HG03575 (cell line): ENCODE results near the gene ADAT2.

Source experiments
- ATAC-seq: cut with Tn5 transposase; IDR thresholded peaks from one replicate; pipeline ENCODE4 v1.9.1; 2021; ENCODE audit not compliant: unreplicated experiment, insufficient number of reproducible peaks, low FRiP score; ENCODE audit errors: extremely low read depth

The ADAT2 gene

DNA sequence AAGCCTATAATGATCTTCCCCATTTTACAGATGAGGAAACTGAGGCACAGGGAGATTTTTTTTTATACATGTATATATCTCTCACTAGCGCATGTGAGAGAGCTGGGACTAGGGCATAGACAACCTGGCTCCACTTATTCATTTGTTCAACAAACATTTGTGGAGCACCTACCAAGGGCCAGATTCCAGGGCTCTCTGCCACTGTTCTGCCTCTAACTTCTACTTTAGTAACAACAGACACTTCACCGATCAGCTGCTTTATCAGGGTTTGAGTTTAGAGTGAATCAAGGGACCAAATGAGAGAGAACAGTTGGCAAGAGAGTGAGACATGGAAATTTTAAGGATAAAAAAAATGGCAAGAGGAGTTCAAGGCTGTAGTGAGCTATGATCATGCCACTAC lies 7.4 kb downstream of the ADAT2 start:
- no peak for ATAC-seq

DNA sequence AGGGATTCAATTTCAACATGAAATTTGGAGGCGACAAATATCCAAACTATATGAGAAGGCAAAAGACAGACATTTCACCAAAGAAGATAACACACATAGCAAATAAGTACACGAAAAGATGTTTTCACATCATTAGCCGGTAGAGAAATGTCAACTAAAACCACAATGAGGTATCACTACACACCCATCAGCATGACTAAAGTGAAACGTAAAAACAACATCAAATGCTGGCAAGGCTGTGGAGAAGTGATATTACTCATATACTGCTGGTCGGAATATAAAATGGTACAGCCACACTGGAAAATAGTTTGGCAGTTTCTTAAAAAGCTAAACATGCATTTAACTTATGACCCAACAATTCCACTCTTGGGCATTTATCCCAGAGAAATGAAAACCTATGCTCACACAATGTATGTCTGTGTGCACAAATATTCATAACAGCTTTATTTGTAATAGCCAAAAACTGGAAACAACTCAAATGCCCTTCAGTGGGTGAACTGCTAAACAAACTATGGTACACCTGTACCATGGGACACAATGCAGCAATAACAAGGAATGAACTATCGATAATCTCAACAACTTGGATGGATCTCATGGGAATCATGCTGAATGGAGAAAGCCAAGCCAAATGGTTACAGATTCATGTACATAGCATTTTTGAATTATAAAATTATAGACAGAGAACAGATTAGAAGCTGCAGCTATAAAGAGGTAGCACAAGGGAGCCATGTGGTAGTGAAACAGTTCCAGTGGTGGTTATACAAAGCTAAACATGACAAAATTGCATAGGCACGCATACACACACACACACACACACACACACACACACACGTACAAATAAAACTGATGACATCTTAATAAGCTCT lies 8.6 kb downstream of the ADAT2 start:
- no peak for ATAC-seq

GRCh38 chr6:143441010-143441409 lies 9.5 kb downstream of the ADAT2 start:
- no peak for ATAC-seq

GRCh38 chr6:143432588-143432987 lies 17.9 kb downstream of the ADAT2 start:
- ATAC-seq: no peak

GRCh38 chr6:143431226-143431625 lies 19.3 kb downstream of the ADAT2 start:
- no peak for ATAC-seq

DNA sequence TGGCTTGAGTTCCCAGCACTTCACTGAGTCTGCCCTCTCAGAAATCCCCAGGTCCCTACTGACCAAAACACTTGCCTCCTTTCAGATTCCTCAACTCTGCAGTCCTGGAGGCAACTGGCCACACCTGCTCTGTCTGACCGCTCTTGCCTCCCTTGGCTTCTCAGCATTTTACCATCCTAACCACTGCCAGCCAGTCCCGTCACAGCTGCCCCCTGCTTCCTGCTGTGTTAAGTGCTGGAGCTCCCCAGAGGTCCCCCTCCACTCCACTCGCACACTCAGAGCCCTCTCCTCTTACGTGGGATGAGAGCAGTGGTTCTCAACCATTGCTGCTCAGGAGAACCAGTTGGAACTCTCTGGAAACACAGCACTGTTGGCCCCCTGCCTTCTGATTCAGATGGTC lies 20.5 kb downstream of the ADAT2 start:
- no peak for ATAC-seq

- peak; percentile 90 for ATAC-seq
These were observed 23.2 kb downstream of the ADAT2 start for GRCh38 chr6:143427109-143427817.

DNA sequence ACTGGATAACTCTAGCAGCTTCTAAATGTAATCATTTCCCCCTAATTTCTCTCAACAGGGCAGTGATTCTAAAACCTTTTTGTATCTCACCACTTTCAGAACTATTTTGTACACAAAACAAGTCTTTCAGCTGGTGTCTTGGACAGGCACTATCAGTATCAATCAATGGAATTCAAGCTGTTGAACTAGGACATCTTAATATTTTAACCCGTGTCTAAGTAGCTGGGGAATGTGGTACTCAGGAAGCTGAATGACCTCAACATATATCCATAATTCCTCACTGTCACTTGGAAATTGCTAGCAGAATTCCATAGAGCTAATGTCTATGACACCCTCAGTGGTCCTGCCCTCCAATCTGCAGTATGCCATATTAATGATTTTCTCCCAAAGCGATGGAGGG lies 24.5 kb downstream of the ADAT2 start:
- no peak for ATAC-seq

GRCh38 chr6:143419526-143419925 lies 31.0 kb downstream of the ADAT2 start:
- no peak for ATAC-seq

GRCh38 chr6:143414769-143415168 lies 35.7 kb downstream of the ADAT2 start:
- no peak for ATAC-seq

GRCh38 chr6:143410859-143411270 lies 39.6 kb downstream of the ADAT2 start:
- ATAC-seq: no peak

GRCh38 chr6:143408787-143409162 lies 41.7 kb downstream of the ADAT2 start:
- ATAC-seq: no peak

- no peak for ATAC-seq
These were observed 42.2 kb downstream of the ADAT2 start for GRCh38 chr6:143408151-143408786.

GRCh38 chr6:143406673-143407072 lies 43.8 kb downstream of the ADAT2 start:
- ATAC-seq: no peak

DNA sequence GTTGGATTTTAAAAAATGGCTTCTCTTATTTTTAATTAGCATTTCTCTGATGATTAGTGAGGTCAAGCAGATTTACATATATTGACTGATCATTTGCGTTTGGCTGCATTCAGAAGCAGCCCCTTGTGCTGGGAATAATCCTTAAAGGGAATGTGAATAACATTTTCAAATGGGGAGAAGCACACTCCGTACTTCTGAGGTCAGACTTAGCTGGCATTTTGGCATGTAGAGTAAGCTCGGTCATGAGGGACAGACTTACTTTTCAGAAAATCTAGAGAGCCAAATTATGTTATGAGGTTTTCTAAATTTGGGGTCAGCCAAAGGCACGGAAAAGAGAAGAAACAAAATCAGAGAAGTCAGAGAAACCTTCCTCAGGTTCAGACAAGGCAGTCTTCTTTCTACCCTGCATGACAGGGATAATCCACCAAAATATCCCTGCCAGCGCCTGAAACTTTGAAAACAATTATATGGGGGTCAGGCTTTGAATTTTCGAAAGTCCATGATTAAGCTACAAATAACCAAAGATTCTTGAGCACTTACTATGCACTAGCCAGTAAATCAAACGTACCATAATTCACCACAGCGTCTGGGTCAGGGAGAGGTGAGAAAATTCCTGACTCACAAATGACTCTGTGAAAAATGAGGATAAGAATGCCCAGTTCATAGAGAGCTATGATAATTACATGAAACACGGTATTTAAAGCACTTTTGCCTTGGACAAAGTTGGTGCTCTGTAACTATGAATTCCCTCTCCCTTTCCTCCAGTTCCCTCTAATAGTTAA lies 44.9 kb downstream of the ADAT2 start:
- ATAC-seq: no peak

DNA sequence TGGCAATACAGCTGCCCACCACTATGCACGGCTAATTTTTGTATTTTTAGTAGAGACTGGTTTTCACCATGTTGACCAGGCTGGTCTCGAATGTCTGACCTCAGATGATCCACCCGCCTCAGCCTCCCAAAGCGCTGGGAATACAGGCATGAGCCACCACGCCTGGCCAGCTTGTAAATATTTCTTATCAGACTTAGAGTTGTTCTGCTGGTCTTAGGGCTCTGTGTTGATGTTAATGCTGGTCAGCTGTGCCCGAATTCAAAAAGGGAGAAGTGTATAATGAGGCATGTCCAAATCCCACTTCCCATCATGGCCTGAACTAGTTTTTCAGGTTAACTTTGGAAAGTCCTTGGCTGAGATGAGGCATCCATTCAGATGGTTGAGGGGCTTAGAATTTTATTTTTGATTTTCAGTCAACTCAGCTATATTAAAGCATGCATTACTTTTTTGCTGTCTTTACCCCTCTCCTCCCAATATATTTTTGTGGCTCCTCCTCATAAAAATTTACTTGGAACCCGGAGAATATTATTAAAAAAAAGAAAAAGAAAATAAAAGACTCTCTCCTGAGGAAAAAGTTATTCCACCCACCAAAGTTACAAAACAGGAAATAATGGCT lies 47.7 kb downstream of the ADAT2 start:
- ATAC-seq: no peak

DNA sequence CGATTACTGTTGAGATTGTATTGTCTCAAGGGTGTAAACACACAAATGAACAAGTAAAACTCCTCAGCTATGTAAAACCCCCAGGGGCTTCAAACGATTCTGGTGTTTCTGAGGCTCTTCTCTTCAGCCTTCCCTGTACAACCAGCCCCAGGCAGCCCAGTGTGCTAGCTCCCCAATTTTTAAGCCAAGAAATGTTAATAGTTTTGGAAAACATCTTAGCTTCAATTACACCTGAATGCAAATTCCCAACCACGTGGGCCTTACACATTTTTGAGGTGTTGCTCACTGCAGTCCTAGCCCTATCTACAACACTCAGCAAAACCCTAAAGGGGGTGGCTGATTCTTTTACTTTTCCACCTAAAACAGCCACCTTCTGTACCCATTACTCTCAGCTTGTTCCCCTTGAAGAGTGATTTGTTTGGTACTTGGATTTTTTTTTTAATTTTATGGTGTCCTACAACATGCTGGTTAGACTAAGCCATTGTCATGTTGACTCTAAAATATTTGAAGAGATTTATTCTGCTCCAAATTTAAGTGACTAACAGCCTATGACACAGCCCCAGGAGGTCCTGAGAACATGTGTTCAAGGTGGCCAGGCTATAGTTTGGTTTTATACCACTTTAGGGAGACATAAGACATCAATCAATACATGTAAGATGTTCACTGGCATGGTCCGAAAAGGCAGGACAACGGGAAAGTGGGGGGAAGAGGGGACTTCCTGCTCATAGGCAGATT lies 48.7 kb downstream of the ADAT2 start:
- ATAC-seq: no peak

GRCh38 chr6:143401068-143401446 lies 49.4 kb downstream of the ADAT2 start:
- ATAC-seq: no peak
